MM.1S (cell line): ENCODE results near the gene DHCR7.

ENCODE experiments used
- DNase-seq: peaks from one replicate; pipeline ENCODE4 v3.0.0-alpha.2; 2015
- H2AFZ ChIP-seq: fragments of 300-600 bp; sonication (generic); 2 replicates; pipeline ENCODE4 v1.6.0; 2016; ENCODE audit warnings: antibody characterized with exemption, low read length
- H3F3A ChIP-seq: fragments of 300-600 bp; sonication (generic); 2 replicates; pipeline ENCODE4 v1.6.1; 2016; ENCODE audit warnings: mild to moderate bottlenecking, antibody characterized with exemption, low read length, moderate library complexity, mixed read lengths; ENCODE audit not compliant: insufficient read depth
- H3K27ac ChIP-seq: fragments of 300-600 bp; sonication (generic); 2 replicates; pipeline ENCODE4 v1.5.1; 2016; ENCODE audit warnings: mild to moderate bottlenecking, low read length
- H3K27me3 ChIP-seq: fragments of 300-600 bp; sonication (generic); replicated peaks from 2 replicates; pipeline ENCODE4 v1.6.0; 2016; ENCODE audit warnings: low read length; ENCODE audit not compliant: insufficient read depth
- H3K36me3 ChIP-seq: fragments of 300-600 bp; sonication (generic); replicated peaks from 2 replicates; pipeline ENCODE4 v1.6.1; 2016; ENCODE audit warnings: mild to moderate bottlenecking, low read length, mixed read lengths; ENCODE audit not compliant: insufficient read depth
- H3K4me1 ChIP-seq: fragments of 300-600 bp; sonication (generic); 2 replicates; pipeline ENCODE4 v1.6.1; 2016; ENCODE audit warnings: low read length, mixed read lengths
- H3K4me2 ChIP-seq: fragments of 300-600 bp; sonication (generic); 2 replicates; pipeline ENCODE4 v1.6.0; 2016; ENCODE audit warnings: low read depth, low read length
- H3K4me3 ChIP-seq: fragments of 300-600 bp; sonication (generic); 2 replicates; pipeline ENCODE4 v1.5.1; 2016; ENCODE audit warnings: low read length, mixed read lengths
- H3K79me2 ChIP-seq: fragments of 300-600 bp; sonication (generic); 2 replicates; pipeline ENCODE4 v1.6.1; 2016; ENCODE audit warnings: mixed run types, low read length, mixed read lengths
- H3K9ac ChIP-seq: fragments of 300-600 bp; sonication (generic); 2 replicates; pipeline ENCODE4 v1.6.1; 2016; ENCODE audit warnings: low read length, mixed read lengths
- H3K9me2 ChIP-seq: fragments of 300-600 bp; sonication (generic); replicated peaks from 2 replicates; pipeline ENCODE4 v1.6.1; 2016; ENCODE audit warnings: mild to moderate bottlenecking, low read length, mixed read lengths; ENCODE audit not compliant: insufficient read depth
- H3K9me3 ChIP-seq: fragments of 300-600 bp; sonication (generic); replicated peaks from 2 replicates; pipeline ENCODE4 v1.6.1; 2016; ENCODE audit warnings: mild to moderate bottlenecking, low read length, mixed read lengths; ENCODE audit not compliant: insufficient read depth
- H4K20me1 ChIP-seq: fragments of 300-600 bp; sonication (generic); 2 replicates; pipeline ENCODE4 v1.6.1; 2016; ENCODE audit warnings: mild to moderate bottlenecking, low read length, moderate library complexity, mixed read lengths; ENCODE audit not compliant: insufficient read depth
- CTCF ChIP-seq: fragments of 300-600 bp; sonication (generic); IDR thresholded peaks from 2 replicates; pipeline ENCODE4 v1.5.1; 2016; ENCODE audit warnings: antibody characterized with exemption, low read length, mixed read lengths
- EZH2 ChIP-seq: fragments of 300-600 bp; sonication (generic); optimal IDR thresholded peaks from 2 replicates; pipeline ENCODE3; 2017; ENCODE audit warnings: low read depth, mild to moderate bottlenecking, antibody characterized with exemption, low read length, mixed read lengths
- EZH2phosphoT487 ChIP-seq: fragments of 300-600 bp; sonication (generic); IDR thresholded peaks from 2 replicates; pipeline ENCODE4 v1.6.1; 2018; ENCODE audit warnings: antibody characterized with exemption, low read length

Gene DHCR7

GRCh38 chr11:71426413-71426812 lies 21.8 kb downstream of the DHCR7 start:
- Histone ChIP-seq H3K79me2 (no peaks in the 10 kb centered on the region), H3K4me3 (no peak overlapping the region), H4K20me1 (no peaks in the 10 kb centered on the region), H3K9me3 (no peaks in the 10 kb centered on the region), H3K27ac (no peak overlapping the region), H3K9ac (no peak overlapping the region), H3K4me1 (peaks cover 9% of the 10 kb centered on the region), H3K36me3 (no peaks in the 10 kb centered on the region), H3K4me2 (no peak overlapping the region), H2AFZ (no peak overlapping the region), H3K27me3 (peaks cover 62% of the 10 kb centered on the region), H3F3A (peaks cover 14% of the 10 kb centered on the region), H3K9me2 (no peaks in the 10 kb centered on the region)
- no peak for DNase-seq
- TF ChIP-seq CTCF (no peak), EZH2phosphoT487 (no peak), EZH2 (no peak)

DNA sequence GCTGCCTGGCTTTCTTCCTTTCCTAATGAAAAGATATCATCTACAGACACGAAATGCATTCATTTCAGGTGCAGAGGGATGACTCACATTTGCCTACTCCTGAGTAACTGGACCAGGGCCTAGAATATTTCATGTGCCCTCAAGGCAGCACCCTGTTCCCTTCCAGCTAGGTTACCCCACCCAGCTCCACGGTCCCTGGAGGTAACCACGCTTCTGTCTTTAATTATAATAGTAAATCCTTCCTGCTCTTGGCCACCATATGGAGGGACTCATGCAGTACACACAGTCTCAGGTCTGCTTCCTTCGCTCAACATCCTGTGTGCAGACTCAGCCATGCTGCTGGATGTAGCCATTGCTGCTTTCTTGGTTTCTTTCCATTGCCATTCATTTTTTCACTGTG lies 22.3 kb downstream of the DHCR7 start:
- Histone ChIP-seq H3K4me3 (no peak overlapping the region), H3K4me1 (peaks cover 9% of the 10 kb centered on the region), H2AFZ (no peak overlapping the region), H3K9me2 (no peaks in the 10 kb centered on the region), H3K36me3 (no peaks in the 10 kb centered on the region), H3K27me3 (peaks cover 68% of the 10 kb centered on the region), H3K27ac (no peak overlapping the region), H3K79me2 (no peaks in the 10 kb centered on the region), H3K9me3 (no peaks in the 10 kb centered on the region), H4K20me1 (no peaks in the 10 kb centered on the region; the same call in 1 of the 2 replicates), H3F3A (peaks cover 14% of the 10 kb centered on the region), H3K4me2 (no peak overlapping the region), H3K9ac (no peak overlapping the region)
- TF ChIP-seq EZH2 (no peak), EZH2phosphoT487 (no peak), CTCF (no peak)
- DNase-seq, result no peak

- Histone ChIP-seq H3K9ac (no peak overlapping the region), H3K36me3 (no peaks in the 10 kb centered on the region), H3K9me2 (no peaks in the 10 kb centered on the region), H3F3A (peaks cover 14% of the 10 kb centered on the region), H3K27me3 (peaks cover 73% of the 10 kb centered on the region), H3K4me2 (no peak overlapping the region), H3K79me2 (no peaks in the 10 kb centered on the region), H4K20me1 (no peaks in the 10 kb centered on the region; the same call in 1 of the 2 replicates), H3K9me3 (no peaks in the 10 kb centered on the region), H3K27ac (no peak overlapping the region), H2AFZ (no peak overlapping the region), H3K4me1 (peaks cover 9% of the 10 kb centered on the region), H3K4me3 (no peak overlapping the region)
- no peak for DNase-seq
- TF ChIP-seq EZH2phosphoT487 (no peak), EZH2 (no peak), CTCF (no peak)
Observed at GRCh38 chr11:71425409-71425808, 22.8 kb downstream of the DHCR7 start.
